Spleen (tissue), 7 donors: Measurements from ENCODE around the gene HECTD1.

ENCODE experiments used
- POLR2A ChIP-seq, 3 donors: fragments of 450-650 bp; IDR thresholded peaks; one replicate each; pipeline ENCODE4 v1.5.1; 2017; ENCODE audit warnings: antibody characterized with exemption in 3 of 3, mild to moderate bottlenecking in 1 of 3
- POLR2AphosphoS5 ChIP-seq, 3 donors: sonication (generic); formaldehyde crosslinking; IDR thresholded peaks; one replicate each; pipeline ENCODE4 v1.5.1; 2017; ENCODE audit warnings: antibody characterized with exemption in 3 of 3
- TF ChIP-seq, protein P1 (sequence below), 11 experiments: fragments of 200-600 bp in 7 of 11; fragments of 450-650 bp in 4 of 11; sonication (generic) in 4 of 11; IDR thresholded peaks in 8 of 11; conservative IDR thresholded peaks in 3 of 11; 1 replicate in 7 of 11; 2 replicates in 4 of 11; pipeline versions ENCODE4 v1.4.0 to v1.8.0; 2016 to 2021; ENCODE audit warnings: antibody characterized with exemption in 11 of 11, inconsistent platforms in 4 of 11, mild to moderate bottlenecking in 1 of 11
- donor health status: DM: no; HTN: no; CAD: no; lungs with moderate emphysema.
- donor health status: DM: no; HTN: no; CAD: no.
- donor health status: DM: no; HTN: no; CAD: no.

DNA sequence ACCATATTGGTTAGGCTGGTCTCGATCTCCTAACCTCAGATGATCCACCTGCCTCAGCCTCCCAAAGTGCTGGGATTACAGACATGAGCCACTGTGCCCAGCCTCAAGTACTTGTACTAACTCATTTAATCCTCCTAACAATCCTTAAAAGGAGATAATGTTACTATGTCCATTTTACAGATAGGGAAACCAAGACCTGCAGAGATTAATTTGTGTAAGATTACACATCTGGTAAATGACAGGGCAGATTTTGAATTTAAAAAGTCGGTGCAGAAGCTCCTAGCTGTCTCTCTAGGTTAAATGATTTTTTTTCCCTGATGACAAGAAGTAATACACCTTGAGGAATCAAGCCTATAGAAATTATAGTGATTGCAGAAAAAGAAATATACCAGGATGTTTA lies 13.7 kb upstream of the HECTD1 start:
- TF ChIP-seq, protein P1, sequence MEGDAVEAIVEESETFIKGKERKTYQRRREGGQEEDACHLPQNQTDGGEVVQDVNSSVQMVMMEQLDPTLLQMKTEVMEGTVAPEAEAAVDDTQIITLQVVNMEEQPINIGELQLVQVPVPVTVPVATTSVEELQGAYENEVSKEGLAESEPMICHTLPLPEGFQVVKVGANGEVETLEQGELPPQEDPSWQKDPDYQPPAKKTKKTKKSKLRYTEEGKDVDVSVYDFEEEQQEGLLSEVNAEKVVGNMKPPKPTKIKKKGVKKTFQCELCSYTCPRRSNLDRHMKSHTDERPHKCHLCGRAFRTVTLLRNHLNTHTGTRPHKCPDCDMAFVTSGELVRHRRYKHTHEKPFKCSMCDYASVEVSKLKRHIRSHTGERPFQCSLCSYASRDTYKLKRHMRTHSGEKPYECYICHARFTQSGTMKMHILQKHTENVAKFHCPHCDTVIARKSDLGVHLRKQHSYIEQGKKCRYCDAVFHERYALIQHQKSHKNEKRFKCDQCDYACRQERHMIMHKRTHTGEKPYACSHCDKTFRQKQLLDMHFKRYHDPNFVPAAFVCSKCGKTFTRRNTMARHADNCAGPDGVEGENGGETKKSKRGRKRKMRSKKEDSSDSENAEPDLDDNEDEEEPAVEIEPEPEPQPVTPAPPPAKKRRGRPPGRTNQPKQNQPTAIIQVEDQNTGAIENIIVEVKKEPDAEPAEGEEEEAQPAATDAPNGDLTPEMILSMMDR (IDR thresholded peaks at IDR 0.05 in 8 of 11, conservative IDR thresholded peaks at IDR 0.05 in 3 of 11), result no peak
- no peak for TF ChIP-seq POLR2A (IDR thresholded peaks at IDR 0.05)
- TF ChIP-seq POLR2AphosphoS5 (IDR thresholded peaks at IDR 0.05), result no peak
